Measurements from ENCODE around the gene TRAK2.

Gene TRAK2

GRCh38 chr2:201353116-201353515, 98.1 kb downstream of the TRAK2 start:
- DNase-seq, result no peak

- no peak for DNase-seq
Observed at GRCh38 chr2:201350879-201351278, 100.4 kb downstream of the TRAK2 start.

GRCh38 chr2:201349601-201350000, 101.7 kb downstream of the TRAK2 start:
- no peak for DNase-seq

- DNase-seq, result no peak
Observed at GRCh38 chr2:201348758-201349157, 102.5 kb downstream of the TRAK2 start.

- no peak for DNase-seq
Observed at GRCh38 chr2:201347138-201347537, 104.1 kb downstream of the TRAK2 start.

- DNase-seq, result no peak
Observed at GRCh38 chr2:201345625-201346213, 105.5 kb downstream of the TRAK2 start.

- DNase-seq, result no peak
Observed at GRCh38 chr2:201344663-201345366, 106.4 kb downstream of the TRAK2 start.

- DNase-seq, result no peak
Observed at GRCh38 chr2:201343559-201343958, 107.7 kb downstream of the TRAK2 start.

GRCh38 chr2:201342923-201343322, 108.3 kb downstream of the TRAK2 start:
- no peak for DNase-seq

- DNase-seq, result no peak
Observed at GRCh38 chr2:201329409-201329808, 121.8 kb downstream of the TRAK2 start.

- DNase-seq, result no peak
Observed at GRCh38 chr2:201327678-201328077, 123.6 kb downstream of the TRAK2 start.
